GM19023 (cell line): ENCODE data around the gene THSD4.

ENCODE experiments used
- ATAC-seq: cut with Tn5 transposase; IDR thresholded peaks from one replicate; pipeline ENCODE4 v1.9.1; 2021; ENCODE audit warnings: mild to moderate bottlenecking, moderate library complexity; ENCODE audit not compliant: unreplicated experiment

THSD4 gene

DNA sequence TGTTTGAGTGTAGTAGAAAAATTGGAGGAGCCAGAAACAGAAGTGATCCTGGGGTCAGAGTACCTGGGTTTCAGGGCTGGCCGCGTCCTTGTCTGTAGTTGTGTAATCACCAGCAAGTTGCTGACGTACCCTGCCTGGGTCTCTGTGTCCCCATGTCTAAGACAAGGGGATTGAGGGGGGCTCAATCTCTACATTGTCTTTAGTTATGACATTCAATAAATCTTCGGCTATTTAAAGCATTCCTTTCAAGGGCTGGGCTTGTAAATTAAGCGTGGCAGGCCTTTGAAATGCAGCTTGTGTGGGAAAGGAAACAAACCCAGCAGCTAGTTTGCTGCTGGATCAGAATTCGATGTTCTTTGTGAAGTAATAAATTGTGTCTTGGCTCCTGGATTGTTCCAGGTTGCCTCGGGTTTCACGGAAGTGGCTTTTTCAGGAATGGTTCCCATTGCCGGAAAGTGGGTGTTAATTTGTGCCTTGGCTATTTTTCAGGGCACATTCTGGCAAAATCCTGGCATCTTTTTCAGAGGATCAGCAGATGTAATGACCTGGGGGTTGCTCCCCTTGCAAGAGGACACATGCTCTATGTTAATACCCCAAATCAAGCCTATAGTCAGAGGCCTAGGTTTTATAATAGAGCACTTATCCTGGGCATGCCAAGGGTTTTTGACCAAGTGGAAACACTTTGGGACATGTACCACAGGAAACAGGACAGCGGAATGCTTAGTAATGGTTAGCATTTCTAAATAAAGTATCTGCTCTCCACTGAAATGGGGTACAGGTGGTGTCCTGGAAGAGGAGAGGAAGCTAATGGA, 400.3 kb downstream of the THSD4 start:
- no peak for ATAC-seq

DNA sequence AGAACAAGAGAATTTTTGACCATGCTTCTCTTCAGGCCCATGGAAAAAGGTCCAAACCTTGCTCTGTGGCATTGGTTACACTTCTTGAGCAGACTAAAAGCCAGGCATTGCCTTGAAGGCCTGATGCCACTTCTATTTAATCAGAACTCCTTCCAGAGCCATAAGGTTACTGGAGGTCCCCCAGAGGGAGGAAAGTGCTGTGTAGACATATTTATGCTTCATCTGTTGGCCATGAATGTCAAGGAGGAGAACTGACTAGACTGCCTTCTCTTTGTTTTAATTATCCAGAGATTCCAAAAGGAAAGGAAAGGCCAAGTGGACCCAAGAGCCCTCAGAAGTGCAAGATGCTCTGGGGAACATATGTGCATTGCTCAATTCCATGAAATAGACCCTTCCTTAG, 402.5 kb downstream of the THSD4 start:
- ATAC-seq = no peak

DNA sequence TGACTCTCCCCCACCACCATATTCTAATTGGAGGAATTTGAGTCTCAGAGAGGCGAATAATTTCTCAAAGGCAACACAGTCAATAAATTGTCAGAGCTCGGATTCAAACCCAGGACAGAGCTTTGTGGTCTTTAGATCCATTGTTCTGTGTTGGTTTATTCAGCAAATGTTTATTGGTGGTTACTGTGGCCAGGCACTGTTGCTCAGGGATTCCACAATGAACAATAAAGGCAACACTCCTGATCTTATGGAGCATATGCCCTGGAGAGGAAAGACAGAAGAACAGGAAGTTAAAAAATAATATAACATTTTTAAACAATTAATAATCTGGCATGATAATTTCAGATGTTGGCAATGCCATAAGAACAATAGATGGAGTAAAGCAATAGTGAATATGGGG, 403.4 kb downstream of the THSD4 start:
- no peak for ATAC-seq

DNA sequence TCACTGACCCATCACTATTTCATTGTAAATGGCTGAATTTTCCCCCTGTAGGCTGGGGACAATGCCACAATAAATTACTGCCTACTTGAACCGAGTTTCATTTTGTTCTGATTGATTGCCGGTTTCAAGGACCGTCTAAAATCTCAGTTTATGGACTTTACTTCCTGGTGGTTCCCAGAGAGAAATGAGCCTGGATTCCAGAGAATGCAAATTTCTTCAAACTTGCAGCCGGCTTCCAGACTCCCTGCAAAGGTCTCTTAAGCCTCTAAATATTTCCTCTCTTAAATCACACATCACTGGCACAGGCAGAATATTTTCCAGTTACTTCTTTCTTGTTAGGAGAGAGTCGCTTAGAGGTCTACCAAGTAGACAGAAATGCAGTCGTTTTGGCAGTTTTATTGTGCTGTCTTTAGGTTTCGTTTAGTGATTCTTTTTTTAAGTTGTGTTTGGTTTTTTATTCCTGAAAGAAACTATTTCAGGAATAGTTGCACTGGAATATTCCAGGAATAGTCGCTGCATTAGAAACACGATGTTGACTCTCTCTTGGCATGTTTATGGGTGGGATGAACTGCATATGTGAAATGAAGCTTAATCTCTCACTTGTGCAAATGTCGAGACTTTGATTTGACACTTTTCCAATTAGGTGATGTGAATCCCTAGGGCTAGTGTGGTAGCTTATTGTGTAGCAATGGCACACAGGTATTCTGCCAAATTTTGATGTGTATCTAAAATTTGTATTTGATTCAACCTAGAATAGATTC, 411.0 kb downstream of the THSD4 start:
- no peak for ATAC-seq

DNA sequence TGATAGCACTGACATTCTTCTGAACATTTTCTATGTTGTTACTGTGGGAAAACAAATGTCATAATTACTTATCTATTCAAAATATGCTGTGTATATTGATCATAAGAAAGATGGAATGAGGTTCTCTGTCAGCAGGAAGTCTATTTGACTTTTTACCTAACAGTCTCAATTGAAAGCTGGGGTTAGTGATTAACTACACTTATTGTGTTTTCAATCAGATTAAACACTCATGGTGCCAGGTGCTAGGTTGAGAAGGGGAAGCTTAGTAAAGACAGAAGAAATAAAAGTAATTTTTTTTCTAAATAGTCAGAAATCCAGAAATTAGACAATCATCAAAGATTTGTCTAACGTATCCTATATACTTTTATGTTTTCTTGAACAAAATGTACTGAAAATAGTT, 414.1 kb downstream of the THSD4 start:
- no peak for ATAC-seq

DNA sequence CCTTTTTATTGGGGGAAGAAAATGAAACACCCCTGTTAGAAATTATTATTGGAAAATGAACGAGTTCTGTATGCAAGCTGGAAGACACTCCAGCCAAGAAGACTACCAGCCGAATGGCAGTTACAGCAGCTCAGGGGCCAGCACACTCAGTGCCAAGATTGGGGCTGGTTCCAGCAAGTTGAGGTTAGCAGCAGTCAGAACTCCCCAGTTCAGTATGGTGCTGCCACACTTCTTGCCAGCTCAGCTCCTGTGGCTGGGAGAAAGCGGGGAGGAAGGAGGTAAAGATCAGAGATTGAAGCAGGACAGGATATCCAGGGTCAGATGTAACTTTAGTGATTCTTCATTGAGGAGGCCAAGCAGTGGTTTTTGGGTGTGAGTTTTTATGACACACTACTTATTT, 414.8 kb downstream of the THSD4 start:
- no peak for ATAC-seq

DNA sequence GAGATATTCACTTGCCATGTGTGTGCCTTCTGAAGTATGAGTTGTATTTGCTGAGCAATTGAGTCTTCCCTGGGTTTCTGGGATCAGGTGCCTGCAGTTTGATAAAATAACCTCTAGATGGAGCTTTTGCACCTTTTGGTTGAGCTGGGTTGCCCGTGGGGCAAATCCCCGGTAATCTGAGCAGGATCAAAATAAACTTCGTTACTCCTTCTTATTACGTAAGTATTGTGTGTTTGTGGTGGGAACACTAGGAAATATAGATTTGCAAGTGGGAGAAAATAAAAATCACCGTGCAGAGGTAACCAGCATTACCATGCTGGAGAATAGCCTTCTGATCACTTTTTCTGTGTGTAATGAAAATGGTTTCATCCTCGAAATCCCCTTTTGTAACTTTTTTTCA, 417.7 kb downstream of the THSD4 start:
- no peak for ATAC-seq

DNA sequence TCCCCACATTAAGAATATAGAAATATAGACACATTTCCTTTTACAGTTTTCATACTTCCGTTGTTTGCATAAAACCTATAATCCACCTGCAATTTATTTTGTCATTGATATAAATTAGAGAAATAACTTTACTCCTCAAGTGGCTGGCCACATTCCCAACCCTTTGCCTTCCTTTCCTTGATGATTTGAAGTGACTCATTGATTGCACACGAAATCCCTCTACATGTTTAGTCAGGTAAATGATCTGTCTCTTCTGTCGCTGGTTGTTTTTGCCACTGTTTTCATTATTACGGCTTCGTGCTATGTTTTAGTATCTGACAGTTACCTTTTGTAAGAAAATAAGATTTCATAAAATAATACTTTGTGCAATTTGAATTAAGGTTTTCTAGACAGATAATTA, 422.9 kb downstream of the THSD4 start:
- no peak for ATAC-seq

DNA sequence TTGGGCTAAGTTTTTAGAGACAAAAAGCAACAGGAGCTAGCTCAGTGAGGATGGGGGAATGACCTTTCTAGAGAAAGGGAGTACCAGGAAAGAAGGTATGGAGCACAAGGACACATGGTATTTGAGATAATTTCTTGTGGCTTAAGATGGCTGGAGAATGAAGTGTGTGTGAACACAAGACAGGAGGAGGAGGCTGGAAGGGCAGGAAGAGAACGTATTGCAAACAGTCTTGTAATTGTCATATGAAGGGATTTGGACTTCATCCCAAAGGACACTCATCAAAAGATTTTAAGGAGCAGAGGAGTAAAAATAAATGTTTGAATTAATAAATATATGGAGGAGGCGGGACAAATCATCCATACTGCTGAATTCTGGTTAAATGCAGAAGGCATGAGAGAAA, 426.5 kb downstream of the THSD4 start:
- ATAC-seq = no peak

DNA sequence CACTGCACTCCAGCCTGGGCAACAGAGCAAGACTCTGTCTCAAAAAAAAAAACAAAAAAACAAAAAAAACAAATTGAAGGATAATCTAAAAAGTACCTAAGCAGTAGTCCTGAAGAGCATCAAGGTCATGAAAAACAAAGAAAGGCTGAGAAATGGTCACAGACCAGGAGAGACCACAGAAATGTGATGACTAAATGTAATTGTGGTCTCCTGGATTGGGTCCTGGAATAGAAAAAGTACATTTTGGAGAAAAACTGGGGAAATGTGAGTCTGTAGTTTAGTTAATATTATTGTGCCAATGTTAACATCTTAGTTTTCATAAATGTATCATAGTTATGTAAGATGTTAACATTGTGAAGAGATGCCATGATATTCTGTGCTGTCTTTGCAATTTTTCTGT, 427.6 kb downstream of the THSD4 start:
- no peak for ATAC-seq

DNA sequence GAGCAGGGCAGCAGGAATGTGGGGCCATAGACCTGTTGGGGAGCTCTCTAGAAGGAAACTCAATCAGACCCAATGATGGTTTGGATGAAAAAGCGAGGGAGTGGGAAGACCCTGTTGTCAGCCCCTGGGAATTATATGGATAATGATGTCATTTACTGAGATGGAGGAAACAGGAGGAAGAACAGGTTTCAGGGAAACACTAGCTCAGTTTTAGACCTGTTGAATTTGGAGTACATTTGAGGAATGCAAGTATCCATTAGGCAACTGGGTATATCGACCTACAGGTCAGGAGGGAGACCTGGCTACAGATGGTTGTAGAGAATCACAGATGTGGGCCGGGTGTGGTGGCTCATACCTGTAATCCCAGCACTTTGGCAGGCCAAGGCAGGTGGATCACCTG, 428.1 kb downstream of the THSD4 start:
- ATAC-seq = no peak

DNA sequence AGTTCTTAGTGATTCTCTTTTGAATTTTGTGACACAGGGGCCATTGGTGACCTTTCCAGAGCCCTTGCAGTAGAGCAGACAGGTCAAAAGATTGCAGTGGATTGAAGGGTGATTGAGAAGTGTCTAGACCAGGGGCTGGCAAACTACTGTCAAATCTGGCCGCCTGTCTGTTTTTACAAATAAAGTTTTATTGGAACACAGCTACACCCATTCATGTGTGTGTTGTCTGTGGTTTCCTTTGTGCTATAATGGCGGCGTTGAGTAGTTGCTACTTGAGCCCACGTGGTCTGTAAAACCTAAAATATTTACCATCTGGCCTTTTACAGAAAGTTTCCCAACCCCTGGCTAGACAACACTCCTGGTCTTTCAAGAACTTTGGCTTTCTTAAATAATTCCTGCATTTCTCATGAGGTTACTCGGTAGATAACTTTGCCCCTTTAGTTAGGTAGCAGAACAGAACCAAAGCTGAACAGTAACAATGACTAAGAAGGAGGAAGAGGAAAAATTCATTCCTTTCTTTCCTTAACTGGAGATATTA, 430.0 kb downstream of the THSD4 start:
- ATAC-seq = no peak

DNA sequence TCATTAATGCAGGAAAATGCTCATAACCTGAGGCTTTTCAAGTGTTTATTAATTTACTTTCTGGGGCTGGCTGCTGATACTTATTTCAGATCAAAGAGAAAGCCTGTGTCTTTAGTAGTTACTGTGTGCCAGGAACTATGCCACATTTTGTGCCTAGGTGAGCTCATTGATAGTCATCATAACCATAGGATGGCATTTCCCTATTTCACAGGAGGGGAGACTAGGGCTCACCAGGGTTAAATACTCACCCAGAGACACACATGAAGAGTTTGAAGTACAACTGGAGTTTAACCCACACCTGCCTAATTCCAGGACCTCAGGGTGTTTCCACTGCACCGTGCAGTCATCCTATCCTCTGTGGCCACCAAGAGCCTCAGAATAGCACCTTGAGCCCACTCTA, 430.7 kb downstream of the THSD4 start:
- no peak for ATAC-seq

DNA sequence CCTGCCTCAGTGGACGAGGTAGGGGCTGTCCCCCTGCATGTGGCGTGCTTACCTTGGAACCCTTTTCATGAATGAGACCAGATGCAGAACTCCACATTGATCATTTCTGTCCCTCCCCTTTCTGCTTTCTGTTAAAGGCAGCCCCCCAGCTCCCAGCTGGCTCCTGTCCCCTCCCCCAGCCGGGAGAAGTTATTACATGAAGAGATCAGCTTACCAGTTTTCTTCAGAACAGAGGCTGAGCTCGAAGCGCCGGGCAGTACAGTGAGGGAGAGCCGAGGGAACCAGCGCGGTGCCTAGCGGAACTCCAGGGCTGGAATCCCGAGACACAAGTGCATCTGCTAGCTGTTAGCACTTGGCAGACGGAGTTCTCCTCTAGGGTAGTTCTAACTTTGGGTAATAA, 431.7 kb downstream of the THSD4 start:
- no peak for ATAC-seq

DNA sequence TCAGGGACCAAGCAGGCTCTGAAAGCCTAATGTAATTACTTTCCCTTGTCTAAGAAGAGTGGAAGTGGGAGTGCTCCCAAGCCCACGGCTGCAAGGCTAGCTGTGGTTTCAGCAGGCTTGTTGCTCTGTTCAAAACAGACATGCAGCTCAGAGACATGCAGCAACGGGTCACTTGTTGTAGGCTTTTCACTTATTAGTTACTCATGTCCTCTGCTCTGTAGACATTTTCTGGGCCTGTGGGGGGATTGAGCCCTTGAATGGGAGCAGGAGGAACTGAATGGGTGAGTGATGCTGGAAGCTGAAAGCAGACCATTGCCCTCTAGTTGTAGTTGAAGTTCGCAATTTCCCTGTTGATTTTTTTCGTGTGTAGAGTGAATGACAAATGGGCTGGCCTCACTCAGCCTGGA, 433.1 kb downstream of the THSD4 start:
- no peak for ATAC-seq

DNA sequence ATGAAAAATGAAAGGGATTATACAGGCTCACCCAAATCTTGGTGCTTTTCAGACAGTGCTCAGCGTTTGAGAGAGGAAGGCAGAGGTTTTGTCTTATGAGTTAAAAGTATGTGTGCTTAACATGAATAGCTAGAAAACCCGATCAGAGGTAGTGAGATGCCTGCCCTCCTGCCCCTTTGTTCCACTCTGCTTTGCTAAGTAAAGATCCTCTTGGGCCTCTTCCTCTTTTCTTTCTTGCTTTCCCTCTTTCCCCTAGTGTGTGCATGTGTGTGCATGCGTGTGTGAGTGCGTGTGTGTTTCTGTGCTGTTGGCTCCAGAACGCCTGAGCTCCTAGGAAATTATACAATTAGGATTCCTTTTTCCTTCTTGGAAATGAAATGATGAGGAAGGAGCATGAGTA, 433.8 kb downstream of the THSD4 start:
- ATAC-seq = no peak

DNA sequence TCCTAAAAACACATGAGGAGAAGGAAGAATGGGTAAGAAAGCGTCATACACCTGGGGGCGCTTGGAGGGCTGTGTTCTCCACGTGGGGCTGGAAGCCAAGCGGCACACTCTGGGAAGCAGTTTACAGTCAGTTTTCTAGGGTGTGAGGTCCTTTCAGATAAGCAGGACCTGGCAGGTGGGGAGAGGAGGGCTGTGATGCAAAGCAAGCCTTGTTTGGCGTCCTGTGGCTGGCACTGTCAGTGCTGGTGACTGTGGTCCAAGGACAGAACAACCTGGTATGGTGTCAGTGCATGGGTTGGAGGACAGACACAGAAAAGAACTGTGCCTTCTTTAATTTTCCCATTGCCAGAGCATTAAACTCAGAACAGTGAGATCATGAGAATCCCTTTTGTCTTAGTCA, 434.4 kb downstream of the THSD4 start:
- no peak for ATAC-seq

DNA sequence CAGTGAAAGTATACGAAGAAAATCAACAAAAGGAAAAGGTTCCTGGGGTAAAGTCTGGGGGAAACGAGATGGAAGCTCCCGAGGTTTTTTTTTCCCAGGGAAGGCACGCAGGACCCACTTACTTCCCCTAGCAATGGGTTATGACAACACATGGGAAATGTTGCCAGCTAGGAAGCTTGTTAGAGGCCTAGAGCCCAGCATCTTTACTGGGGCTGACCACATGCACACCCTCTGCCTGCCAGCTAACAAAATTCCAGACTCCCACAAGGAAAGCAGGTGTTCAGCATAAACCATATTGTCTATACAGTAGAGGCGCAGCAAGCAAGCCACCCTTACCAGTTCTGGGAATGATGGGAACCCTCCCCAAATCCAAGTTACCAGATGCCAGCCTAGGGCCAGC, 436.3 kb downstream of the THSD4 start:
- ATAC-seq = no peak

DNA sequence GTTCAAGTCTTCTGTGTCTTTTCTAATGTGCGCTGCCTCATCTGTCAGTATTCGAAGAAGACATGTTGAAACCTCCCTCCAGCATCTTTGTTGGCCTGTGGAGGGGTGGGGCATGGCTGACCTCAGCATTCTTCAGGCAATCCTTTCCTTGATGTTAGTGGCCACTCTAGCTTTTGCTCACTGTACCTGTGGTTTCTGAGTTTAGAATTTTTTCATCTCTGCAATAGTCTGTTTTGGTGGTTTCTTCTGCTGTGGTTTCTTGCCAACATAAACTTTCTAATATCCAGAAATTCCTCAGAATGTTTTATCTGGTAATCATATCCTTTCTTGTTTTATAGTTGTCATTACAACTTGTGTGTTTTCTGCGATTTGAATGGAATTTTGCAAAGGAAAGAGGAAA, 443.8 kb downstream of the THSD4 start:
- no peak for ATAC-seq

DNA sequence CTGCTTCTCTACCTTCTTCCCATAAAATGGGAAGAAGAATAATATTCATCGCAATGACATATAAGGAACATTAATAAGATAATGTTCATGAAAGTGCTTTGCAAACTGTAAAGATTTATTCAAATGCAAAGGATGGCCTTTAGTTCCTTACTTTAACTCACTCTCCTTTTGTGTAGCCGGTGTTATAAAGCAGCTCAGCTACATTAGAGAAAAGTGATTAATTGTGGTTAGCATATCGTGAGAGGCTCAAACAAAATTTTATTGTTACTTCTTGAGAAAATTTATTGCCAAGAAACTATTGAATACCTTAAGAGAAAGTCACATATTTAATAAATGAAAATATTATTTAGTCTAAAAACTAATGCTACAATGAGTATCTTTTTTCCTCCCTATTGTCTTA, 444.3 kb downstream of the THSD4 start:
- ATAC-seq = no peak

DNA sequence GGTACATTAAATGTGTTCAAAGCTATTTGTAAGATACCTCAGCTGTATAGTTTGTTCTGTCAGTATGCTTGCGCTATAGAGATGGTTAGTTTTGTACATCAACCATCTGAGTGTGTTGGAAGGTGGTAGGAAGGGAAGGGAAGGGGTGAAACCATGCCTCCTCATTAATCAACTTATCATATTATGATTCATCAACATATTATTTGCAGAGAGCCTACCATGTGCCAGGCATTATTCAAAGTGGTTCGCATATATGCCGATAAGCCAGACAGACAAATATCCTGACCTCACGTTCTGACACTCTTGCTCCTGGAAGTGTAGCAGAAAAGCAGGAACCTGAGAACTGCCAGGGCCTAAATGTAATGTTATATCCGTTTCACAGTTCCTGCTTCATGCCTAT, 447.0 kb downstream of the THSD4 start:
- no peak for ATAC-seq

DNA sequence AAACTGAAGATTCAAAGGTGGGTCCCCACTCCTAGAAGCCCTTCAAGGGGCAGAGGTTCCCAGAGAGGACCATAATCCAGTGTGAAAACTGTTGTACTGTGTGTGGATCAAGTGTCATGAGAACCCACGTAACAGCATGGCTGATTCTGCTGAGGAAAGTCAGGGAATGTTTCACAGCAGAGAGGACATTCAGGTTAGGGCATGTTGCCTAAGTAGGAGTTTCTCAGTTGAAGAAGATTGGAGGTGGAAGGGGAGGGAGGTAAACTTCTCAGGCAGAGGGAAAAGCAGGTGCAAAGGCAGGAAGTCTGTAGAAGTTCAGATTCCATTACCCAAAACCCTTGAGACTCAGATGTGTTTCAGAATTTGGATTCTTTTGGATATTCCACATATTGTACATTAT, 448.9 kb downstream of the THSD4 start:
- ATAC-seq = no peak
